Fibroblast of the aortic adventitia (primary cell): ENCODE results near the gene TAF10. TPM values are rescaled to one million over a fixed set of nuclear protein-coding genes. Genes with fewer than 3 reads are reported as not detected.
A peak's percentile ranks its signal among the peaks of the same experiment; 100 is the strongest.

Source experiments
- DNase-seq: peaks from one replicate; pipeline ENCODE4 v3.0.0-alpha.2; 2010; ENCODE audit warnings: low read depth
- H3K4me3 ChIP-seq: 2 replicates; pipeline ENCODE4 v1.5.1; 2011; ENCODE audit warnings: low read depth, mild to moderate bottlenecking, control low read depth, low read length, moderate library complexity
- total RNA-seq: library from RNA; depleted of rRNA; stranded (reverse); fragments of >200 nt; gene quantifications from 2 replicates; pipeline ENCODE4 v1.2.3, GENCODE V29; 2012; ENCODE audit warnings: low replicate concordance
- TF ChIP-seq, protein P1 (sequence below): IDR thresholded peaks from 2 replicates; pipeline ENCODE4 v1.5.1; 2011; ENCODE audit warnings: mild to moderate bottlenecking, low read length, control low read depth, inconsistent platforms; ENCODE audit not compliant: insufficient read depth

The TAF10 gene
- total RNA-seq, 1 donor = 46.3 TPM

- TF ChIP-seq, protein P1, sequence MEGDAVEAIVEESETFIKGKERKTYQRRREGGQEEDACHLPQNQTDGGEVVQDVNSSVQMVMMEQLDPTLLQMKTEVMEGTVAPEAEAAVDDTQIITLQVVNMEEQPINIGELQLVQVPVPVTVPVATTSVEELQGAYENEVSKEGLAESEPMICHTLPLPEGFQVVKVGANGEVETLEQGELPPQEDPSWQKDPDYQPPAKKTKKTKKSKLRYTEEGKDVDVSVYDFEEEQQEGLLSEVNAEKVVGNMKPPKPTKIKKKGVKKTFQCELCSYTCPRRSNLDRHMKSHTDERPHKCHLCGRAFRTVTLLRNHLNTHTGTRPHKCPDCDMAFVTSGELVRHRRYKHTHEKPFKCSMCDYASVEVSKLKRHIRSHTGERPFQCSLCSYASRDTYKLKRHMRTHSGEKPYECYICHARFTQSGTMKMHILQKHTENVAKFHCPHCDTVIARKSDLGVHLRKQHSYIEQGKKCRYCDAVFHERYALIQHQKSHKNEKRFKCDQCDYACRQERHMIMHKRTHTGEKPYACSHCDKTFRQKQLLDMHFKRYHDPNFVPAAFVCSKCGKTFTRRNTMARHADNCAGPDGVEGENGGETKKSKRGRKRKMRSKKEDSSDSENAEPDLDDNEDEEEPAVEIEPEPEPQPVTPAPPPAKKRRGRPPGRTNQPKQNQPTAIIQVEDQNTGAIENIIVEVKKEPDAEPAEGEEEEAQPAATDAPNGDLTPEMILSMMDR = no peak
- peak within 1 kb of the TSS; percentile 55 for H3K4me3 ChIP-seq
- no peak for DNase-seq
Observed at GRCh38 chr11:6655790-6656583, 44.0 kb upstream of the TAF10 start, which contains the start of gene DCHS1. Gene DCHS1, minus strand, starts transcription at chr11:6655809. Its CDS starts 14,196 bp downstream, at chr11:6641613.

DNA sequence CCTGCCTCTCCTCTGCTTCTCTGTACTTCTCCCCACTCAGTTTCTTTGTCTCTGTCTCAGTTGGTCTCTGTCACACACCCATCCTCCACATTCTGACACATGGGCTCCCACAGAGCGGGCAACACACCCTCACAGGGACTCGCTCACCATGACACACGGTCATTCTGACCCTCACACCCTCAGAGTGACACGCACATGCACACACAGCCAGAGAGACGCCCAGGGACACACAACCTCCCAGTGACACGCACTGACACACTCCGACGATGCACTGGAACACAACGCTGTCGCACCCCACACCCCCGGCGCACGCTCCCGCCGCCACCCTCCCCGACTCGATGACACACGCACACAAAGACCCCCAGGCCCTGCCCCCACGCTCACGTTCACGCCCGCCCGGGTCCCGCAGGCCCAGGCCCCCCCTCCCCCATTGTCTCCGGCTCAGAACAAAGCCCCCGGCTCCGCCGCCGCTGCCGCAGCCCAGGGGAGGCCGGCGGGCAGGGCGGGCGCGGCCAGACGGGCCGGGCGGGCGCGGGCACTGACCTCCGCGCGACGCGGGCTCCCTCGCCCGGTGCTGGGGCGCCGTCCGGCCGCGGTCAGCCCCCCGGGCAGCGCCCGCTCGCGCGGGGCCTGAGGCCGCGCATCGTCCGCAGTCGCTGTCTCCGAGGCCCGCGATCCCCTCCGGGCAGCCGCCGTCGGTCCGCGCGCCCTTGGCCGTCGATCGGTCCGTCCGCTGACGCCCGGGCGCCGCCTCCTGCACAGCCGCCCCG lies 43.2 kb upstream of the TAF10 start:
- no peak for DNase-seq
- TF ChIP-seq, protein P1 = no peak
- peak overlapping the region; percentile 55 for H3K4me3 ChIP-seq

DNA sequence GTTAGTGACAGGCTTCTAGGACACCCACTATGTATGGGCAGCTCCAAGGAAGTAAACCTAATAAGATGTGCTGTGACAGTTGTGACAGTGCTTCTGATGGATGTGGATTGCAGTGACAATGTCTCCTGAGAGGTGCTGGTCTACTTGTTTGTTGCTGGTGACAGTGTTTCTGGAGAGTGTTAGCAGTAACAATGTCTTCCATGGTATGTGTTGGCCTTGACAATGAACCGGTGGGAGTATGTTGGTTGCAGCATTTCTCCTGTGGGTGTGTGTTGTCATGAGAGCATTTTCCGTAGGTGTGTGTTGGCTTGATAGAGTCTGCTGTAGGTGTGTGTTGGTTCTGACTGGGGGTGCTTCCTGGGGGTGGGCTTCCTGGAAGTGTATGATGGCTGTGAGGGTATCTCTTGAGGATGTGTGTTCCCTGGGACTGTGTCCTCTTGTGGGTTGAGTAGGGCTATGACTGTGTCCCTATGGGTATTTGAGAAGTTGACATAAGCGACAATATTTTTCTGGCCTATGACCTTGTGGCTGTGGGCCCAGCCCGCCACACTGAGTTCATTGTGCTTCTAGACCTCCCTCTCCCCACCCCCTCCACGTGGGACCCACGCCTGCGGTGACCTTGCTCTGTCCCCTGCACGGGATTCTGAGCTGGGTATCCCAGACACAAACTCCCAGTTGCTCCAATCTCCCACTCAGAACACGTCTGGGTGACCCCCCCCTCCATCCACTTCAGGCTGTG lies 42.4 kb upstream of the TAF10 start:
- TF ChIP-seq, protein P1 = no peak
- no peak overlapping the region for H3K4me3 ChIP-seq
- no peak for DNase-seq

DNA sequence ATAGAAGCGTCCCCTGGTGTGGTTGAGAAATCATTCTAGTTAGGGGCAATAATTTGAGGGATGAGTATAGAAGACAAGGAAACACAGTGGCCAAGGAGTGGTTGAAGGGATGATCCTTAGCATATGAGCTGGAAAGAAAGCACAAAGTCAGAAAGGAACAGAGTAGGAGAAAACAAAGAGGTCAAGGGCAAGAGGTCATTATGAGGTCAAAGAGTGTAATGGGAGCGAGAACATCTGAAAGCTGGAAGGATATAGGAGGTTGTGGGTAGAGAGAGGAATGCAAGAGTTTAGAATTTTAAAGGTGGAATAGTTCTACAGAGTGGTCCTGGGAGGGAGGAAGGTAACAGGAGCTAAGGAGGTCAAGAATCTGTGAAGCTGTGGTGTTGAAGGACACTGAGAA lies 41.6 kb upstream of the TAF10 start:
- no peak for DNase-seq
- TF ChIP-seq, protein P1 = no peak

DNA sequence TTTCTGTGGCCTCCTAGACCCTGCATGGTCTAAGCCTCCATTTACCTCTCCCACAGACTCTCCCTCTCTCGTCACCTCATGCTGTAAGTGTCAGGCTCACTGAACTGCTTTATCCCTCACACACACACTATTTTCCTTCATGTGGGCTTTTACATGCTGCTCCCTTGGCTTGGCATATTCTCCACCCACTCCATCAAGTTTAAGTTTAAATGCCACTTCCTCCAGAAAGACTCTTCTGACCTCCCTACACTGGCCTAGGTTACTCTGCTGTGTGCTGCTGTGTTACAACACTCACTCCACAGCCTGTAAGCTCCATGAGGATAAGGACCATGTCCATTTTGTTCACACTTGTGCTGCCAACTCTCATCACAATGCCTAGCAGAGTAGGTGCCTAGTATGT lies 41.1 kb upstream of the TAF10 start:
- TF ChIP-seq, protein P1 = no peak
- no peak for DNase-seq
- H3K4me3 ChIP-seq = no peak overlapping the region

More for the DNA sequence above, 41.6 kb upstream of the TAF10 start:
- no peak overlapping the region for H3K4me3 ChIP-seq

- DNase-seq = no peak
- H3K4me3 ChIP-seq = no peak overlapping the region
- TF ChIP-seq, protein P1 = no peak
Observed at GRCh38 chr11:6652182-6652581, 40.2 kb upstream of the TAF10 start.
